ENCODE results near the gene SRPRA.

Gene SRPRA

DNA sequence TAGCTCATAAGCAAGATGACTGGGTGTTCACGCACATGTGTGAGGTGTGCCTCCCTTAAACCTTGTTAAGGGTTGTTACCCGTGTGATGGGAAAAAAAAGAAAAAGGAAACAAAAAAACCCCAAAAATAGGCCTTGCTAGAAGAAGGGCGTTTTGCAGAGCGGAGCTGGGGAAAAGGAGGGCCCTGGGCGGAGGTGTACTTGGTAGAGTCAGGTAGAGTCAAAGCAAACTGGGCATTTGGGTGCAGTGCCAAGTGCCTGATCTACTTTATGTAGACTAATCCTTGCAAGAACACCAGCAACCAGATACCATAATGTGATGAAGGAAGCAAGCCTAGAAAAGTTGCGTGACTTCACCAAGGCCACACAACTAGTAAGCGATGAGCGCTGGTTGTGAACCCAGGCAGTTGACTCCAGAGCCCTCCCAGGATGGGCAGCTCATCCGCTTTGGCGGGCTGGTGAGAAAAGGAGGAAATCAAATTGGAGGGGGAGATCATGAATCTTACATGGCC is 13.0 kb upstream of the SRPRA start:
- Histone ChIP-seq H3K27ac (peak overlapping the region; percentile 86; the same call in 1 of the 2 replicates), H3K27me3 (ENCODE audit: insufficient read depth, low read depth, severe bottlenecking) (no peaks in the 10 kb centered on the region), H3K36me3 (peaks cover 10% of the 10 kb centered on the region), H3K4me3 (ENCODE audit: low read depth, low read length) (no peak overlapping the region; the same call in 1 of the 2 replicates), H3K9me3 (ENCODE audit: severe bottlenecking) (no peaks in the 10 kb centered on the region)
- TF ChIP-seq, protein P1, sequence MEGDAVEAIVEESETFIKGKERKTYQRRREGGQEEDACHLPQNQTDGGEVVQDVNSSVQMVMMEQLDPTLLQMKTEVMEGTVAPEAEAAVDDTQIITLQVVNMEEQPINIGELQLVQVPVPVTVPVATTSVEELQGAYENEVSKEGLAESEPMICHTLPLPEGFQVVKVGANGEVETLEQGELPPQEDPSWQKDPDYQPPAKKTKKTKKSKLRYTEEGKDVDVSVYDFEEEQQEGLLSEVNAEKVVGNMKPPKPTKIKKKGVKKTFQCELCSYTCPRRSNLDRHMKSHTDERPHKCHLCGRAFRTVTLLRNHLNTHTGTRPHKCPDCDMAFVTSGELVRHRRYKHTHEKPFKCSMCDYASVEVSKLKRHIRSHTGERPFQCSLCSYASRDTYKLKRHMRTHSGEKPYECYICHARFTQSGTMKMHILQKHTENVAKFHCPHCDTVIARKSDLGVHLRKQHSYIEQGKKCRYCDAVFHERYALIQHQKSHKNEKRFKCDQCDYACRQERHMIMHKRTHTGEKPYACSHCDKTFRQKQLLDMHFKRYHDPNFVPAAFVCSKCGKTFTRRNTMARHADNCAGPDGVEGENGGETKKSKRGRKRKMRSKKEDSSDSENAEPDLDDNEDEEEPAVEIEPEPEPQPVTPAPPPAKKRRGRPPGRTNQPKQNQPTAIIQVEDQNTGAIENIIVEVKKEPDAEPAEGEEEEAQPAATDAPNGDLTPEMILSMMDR (IDR thresholded peaks at IDR 0.05; ENCODE audit: low read depth, low read length): no peak
- no peak for DNase-seq

DNA sequence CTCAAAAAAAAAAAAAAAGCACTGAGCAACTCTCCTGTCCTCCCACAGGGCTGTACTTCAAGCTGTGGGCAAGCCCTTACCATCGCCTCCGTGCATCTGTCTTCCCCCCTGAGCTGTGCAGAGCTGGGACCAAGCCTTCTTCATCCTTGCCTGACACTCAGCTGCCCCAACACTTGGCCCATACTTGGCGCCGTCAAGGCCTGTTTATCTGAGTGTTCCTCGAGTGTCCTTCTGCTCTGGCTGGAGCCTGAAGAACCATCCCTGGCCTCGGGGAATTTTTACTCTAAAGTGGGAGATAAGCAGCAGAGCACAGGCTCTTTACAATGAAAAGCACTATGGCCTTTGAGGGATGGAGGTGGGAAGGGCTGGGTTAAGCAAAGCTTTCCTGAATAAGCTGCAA is 12.6 kb upstream of the SRPRA start:
- Histone ChIP-seq H3K27ac (no peak overlapping the region), H3K4me3 (ENCODE audit: low read depth, low read length) (no peak overlapping the region), H3K9me3 (ENCODE audit: severe bottlenecking) (no peaks in the 10 kb centered on the region), H3K27me3 (ENCODE audit: insufficient read depth, low read depth, severe bottlenecking) (no peaks in the 10 kb centered on the region), H3K36me3 (peaks cover 14% of the 10 kb centered on the region)
- TF ChIP-seq, protein P1 (IDR thresholded peaks at IDR 0.05; ENCODE audit: low read depth, low read length): no peak
- no peak for DNase-seq

GRCh38 chr11:126280595-126280994 is 11.9 kb upstream of the SRPRA start:
- no peak for DNase-seq
- H3K9me3 ChIP-seq (ENCODE audit: severe bottlenecking): no peaks in the 10 kb centered on the region
- no peak overlapping the region for H3K4me3 ChIP-seq (ENCODE audit: low read depth, low read length)
- TF ChIP-seq, protein P1 (IDR thresholded peaks at IDR 0.05; ENCODE audit: low read depth, low read length): no peak
- H3K36me3 ChIP-seq: peaks cover 17% of the 10 kb centered on the region
- H3K27ac ChIP-seq: no peak overlapping the region
- H3K27me3 ChIP-seq (ENCODE audit: insufficient read depth, low read depth, severe bottlenecking): no peaks in the 10 kb centered on the region

- Histone ChIP-seq H3K36me3 (peaks cover 30% of the 10 kb centered on the region), H3K4me3 (ENCODE audit: low read depth, low read length) (no peak overlapping the region), H3K27me3 (ENCODE audit: insufficient read depth, low read depth, severe bottlenecking) (no peaks in the 10 kb centered on the region), H3K9me3 (ENCODE audit: severe bottlenecking) (no peaks in the 10 kb centered on the region), H3K27ac (no peak overlapping the region)
- TF ChIP-seq, protein P1 (IDR thresholded peaks at IDR 0.05; ENCODE audit: low read depth, low read length): no peak
- DNase-seq: no peak
Observed at GRCh38 chr11:126279191-126279590, 10.5 kb upstream of the SRPRA start.

DNA sequence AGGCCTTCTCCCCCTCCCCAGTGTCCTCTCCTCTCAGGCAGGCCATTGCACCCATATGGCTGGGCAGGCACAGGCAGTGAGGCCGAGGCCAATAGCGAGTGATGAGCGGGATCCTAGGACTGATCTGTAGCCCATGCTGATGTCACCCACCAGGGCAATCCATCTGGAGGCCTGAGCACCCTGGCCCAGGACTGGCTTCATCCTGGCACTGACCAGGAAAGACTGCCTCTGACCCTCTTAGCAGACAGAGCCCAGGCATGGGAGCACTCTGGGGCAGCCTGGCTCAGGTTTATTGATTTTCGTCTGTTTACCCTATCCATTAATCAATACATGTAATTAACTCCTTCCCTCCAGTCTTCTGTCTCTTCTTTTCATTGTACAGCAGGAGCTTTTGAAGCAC is 9.1 kb upstream of the SRPRA start:
- TF ChIP-seq, protein P1 (IDR thresholded peaks at IDR 0.05; ENCODE audit: low read depth, low read length): no peak
- no peak overlapping the region for H3K4me3 ChIP-seq (ENCODE audit: low read depth, low read length)
- peaks cover 44% of the 10 kb centered on the region for H3K36me3 ChIP-seq
- H3K27ac ChIP-seq: no peak overlapping the region
- no peaks in the 10 kb centered on the region for H3K27me3 ChIP-seq (ENCODE audit: insufficient read depth, low read depth, severe bottlenecking)
- H3K9me3 ChIP-seq (ENCODE audit: severe bottlenecking): no peaks in the 10 kb centered on the region
- DNase-seq: no peak

DNA sequence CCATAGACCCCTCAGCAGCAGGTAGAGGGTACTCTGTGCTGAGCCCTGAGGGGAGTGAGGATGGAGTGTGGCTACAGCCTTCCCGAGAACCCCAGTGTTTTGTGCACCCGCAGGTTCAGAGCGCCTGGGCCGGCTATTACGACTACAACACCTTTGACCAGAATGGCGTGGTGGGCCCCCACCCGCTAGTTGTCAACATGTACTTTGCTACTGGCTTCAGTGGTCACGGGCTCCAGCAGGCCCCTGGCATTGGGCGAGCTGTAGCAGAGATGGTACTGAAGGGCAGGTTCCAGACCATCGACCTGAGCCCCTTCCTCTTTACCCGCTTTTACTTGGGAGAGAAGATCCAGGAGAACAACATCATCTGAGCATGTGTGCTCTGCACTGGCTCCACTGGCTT is 8.6 kb upstream of the SRPRA start:
- no peak for DNase-seq
- TF ChIP-seq, protein P1 (IDR thresholded peaks at IDR 0.05; ENCODE audit: low read depth, low read length): no peak
- Histone ChIP-seq H3K9me3 (ENCODE audit: severe bottlenecking) (no peaks in the 10 kb centered on the region), H3K27ac (no peak overlapping the region), H3K4me3 (ENCODE audit: low read depth, low read length) (no peak overlapping the region), H3K27me3 (ENCODE audit: insufficient read depth, low read depth, severe bottlenecking) (no peaks in the 10 kb centered on the region), H3K36me3 (peaks cover 48% of the 10 kb centered on the region)

Data from WERI-Rb-1 (cell line).